GM13977 (cell line): ENCODE data around the gene ENTPD8.

ENCODE experiments used
- DNase-seq: peaks from one replicate; pipeline ENCODE4 v3.0.0; 2012; ENCODE audit warnings: low spot score
- CTCF ChIP-seq: IDR thresholded peaks from 2 replicates; pipeline ENCODE4 v1.5.1; 2012; ENCODE audit warnings: mild to moderate bottlenecking, control low read depth; ENCODE audit not compliant: insufficient read depth; ENCODE audit errors: extremely low read depth, missing control alignments
- in situ Hi-C: fragments of 300-500 bp; cut with MboI; formaldehyde crosslinking; loops from one replicate; pipeline ENCODE4 v1.12.0; 2022; ENCODE audit warnings: low sequenced_read_pairs, low pct_unique_long_range_greater_than_20kb, mixed read lengths, inconsistent platforms; ENCODE audit not compliant: unreplicated experiment

The ENTPD8 gene

GRCh38 chr9:137431416-137431931 is 9.7 kb downstream of the ENTPD8 start:
- DNase-seq: no peak
- in situ Hi-C loops: no loop called here
- TF ChIP-seq CTCF: no peak

GRCh38 chr9:137430723-137431415 is 10.3 kb downstream of the ENTPD8 start:
- no peak for DNase-seq
- in situ Hi-C loops: no loop called here
- no peak for TF ChIP-seq CTCF

GRCh38 chr9:137429974-137430722 is 11.0 kb downstream of the ENTPD8 start:
- in situ Hi-C loops: no loop called here
- DNase-seq: peak; percentile 81
- no peak for TF ChIP-seq CTCF

- TF ChIP-seq CTCF: no peak
- in situ Hi-C loops: no loop called here
- DNase-seq: no peak
These were observed 11.6 kb downstream of the ENTPD8 start for GRCh38 chr9:137429546-137429890.

- in situ Hi-C loops: no loop called here
- TF ChIP-seq CTCF: no peak
These were observed 12.2 kb downstream of the ENTPD8 start for GRCh38 chr9:137428841-137429545.

GRCh38 chr9:137428311-137428630 is 12.9 kb downstream of the ENTPD8 start:
- in situ Hi-C loops: no loop called here
- TF ChIP-seq CTCF: no peak
- DNase-seq: no peak

More at GRCh38 chr9:137428841-137429545, 12.2 kb downstream of the ENTPD8 start:
- no peak for DNase-seq
